HepG2 (cell line): ENCODE results near the gene LSM2. TPM values are rescaled to one million over a fixed set of nuclear protein-coding genes. Genes with fewer than 3 reads are reported as not detected.

Experiments used
- CHCHD3 ChIP-seq: sonication (generic); formaldehyde crosslinking; IDR thresholded peaks from 2 replicates; pipeline ENCODE4 v1.8.0; 2022; ENCODE audit warnings: mild to moderate bottlenecking, missing genetic modification reagents, moderate library complexity
- CHD4 ChIP-seq: fragments of 200-600 bp; sonication (generic); IDR thresholded peaks from 2 replicates; pipeline ENCODE4 v1.7.0; 2017; ENCODE audit warnings: mild to moderate bottlenecking, low read length, borderline replicate concordance
- ESRRA ChIP-seq: sonication (generic); formaldehyde crosslinking; IDR thresholded peaks from 2 replicates; pipeline ENCODE4 v1.5.1; 2020; ENCODE audit warnings: mild to moderate bottlenecking, low read depth, missing genetic modification reagents
- GATA4 ChIP-seq: sonication (generic); IDR thresholded peaks from 2 replicates; pipeline ENCODE4 v1.6.1; 2016; ENCODE audit warnings: antibody characterized with exemption, low read depth, borderline replicate concordance
- HOXA9 ChIP-seq: sonication (generic); formaldehyde crosslinking; IDR thresholded peaks from 2 replicates; pipeline ENCODE4 v1.8.1; 2022; ENCODE audit warnings: missing genetic modification reagents, mild to moderate bottlenecking, moderate library complexity, borderline replicate concordance
- MAF1 ChIP-seq: sonication (generic); formaldehyde crosslinking; IDR thresholded peaks from 2 replicates; pipeline ENCODE4 v1.5.0; 2020; ENCODE audit warnings: missing genetic modification reagents, borderline replicate concordance
- MYNN ChIP-seq: sonication (generic); formaldehyde crosslinking; IDR thresholded peaks from 2 replicates; pipeline ENCODE4 v1.4.0; 2020; ENCODE audit warnings: mild to moderate bottlenecking, low read depth, missing genetic modification reagents
- ONECUT2 ChIP-seq: sonication (generic); formaldehyde crosslinking; IDR thresholded peaks from 2 replicates; pipeline ENCODE4 v1.4.0; 2020; ENCODE audit warnings: missing genetic modification reagents
- RAD21 ChIP-seq: fragments of 450-650 bp; formaldehyde crosslinking; IDR thresholded peaks from 2 replicates; pipeline ENCODE4 v1.5.0; 2020; ENCODE audit warnings: mild to moderate bottlenecking
- SATB2 ChIP-seq: sonication (generic); formaldehyde crosslinking; IDR thresholded peaks from 2 replicates; pipeline ENCODE4 v1.5.0; 2020; ENCODE audit warnings: missing genetic modification reagents
- SMARCE1 ChIP-seq: fragments of 450-650 bp; IDR thresholded peaks from 2 replicates; pipeline ENCODE4 v1.6.1; 2017; ENCODE audit warnings: borderline replicate concordance
- ZNF3 ChIP-seq: IDR thresholded peaks from 2 replicates; pipeline ENCODE4 v1.7.0; 2017; ENCODE audit warnings: inconsistent platforms
- ZNF724P ChIP-seq: sonication (generic); formaldehyde crosslinking; IDR thresholded peaks from 2 replicates; pipeline ENCODE4 v1.8.0; 2022; ENCODE audit warnings: missing genetic modification reagents, borderline replicate concordance
- ZNF879 ChIP-seq: sonication (generic); formaldehyde crosslinking; IDR thresholded peaks from 2 replicates; pipeline ENCODE4 v1.8.1; 2023; ENCODE audit warnings: missing genetic modification reagents
- polyA plus RNA-seq, 8 experiments: library from polyadenylated mRNA; depleted of rRNA in 3 of 8; stranded (reverse) in 7 of 8; unstranded in 1 of 8; fragments of >200 nt; fragmentation: Illumina TruSeq in 4 of 8; extraction: Trizol in 4 of 8; gene quantifications; 2 replicates each; pipeline versions ENCODE4 v1.2.1 to v1.2.3, GENCODE V29; 2011 to 2016; ENCODE audit warnings: low read depth in 4 of 8, missing spikeins in 1 of 8, mixed read lengths in 1 of 8; ENCODE audit not compliant: insufficient read depth in 1 of 8
- total RNA-seq, 5 experiments: library from RNA; depleted of rRNA; stranded (reverse); fragments of >200 nt; fragmentation: Illumina TruSeq; extraction: Trizol; gene quantifications; 2 replicates each; pipeline ENCODE4 v1.2.3, GENCODE V29; 2016; ENCODE audit warnings: low read depth in 1 of 5
- TF ChIP-seq, protein P1 (sequence below), 2 experiments: sonication (generic) in 1 of 2; formaldehyde crosslinking in 1 of 2; IDR thresholded peaks; 2 replicates each; pipeline versions ENCODE4 v1.4.0 to v1.6.1; 2016 to 2020; ENCODE audit warnings: borderline replicate concordance in 1 of 2, low read depth in 1 of 2, mild to moderate bottlenecking in 1 of 2, missing genetic modification reagents in 1 of 2
- TF ChIP-seq, protein P2 (sequence below): sonication (generic); formaldehyde crosslinking; IDR thresholded peaks from 2 replicates; pipeline ENCODE4 v1.5.0; 2020; ENCODE audit warnings: missing genetic modification reagents, mild to moderate bottlenecking, borderline replicate concordance
- TF ChIP-seq, protein P3 (sequence below): sonication (generic); formaldehyde crosslinking; IDR thresholded peaks from 2 replicates; pipeline ENCODE4 v1.4.0; 2020; ENCODE audit warnings: mild to moderate bottlenecking, missing genetic modification reagents

LSM2 gene
- total and polyA plus RNA-seq, 2 of the 13 experiments (the other 11 are each of a cell fraction or from before 2014, with no cell fraction given): 69.4 to 90.5 TPM

DNA sequence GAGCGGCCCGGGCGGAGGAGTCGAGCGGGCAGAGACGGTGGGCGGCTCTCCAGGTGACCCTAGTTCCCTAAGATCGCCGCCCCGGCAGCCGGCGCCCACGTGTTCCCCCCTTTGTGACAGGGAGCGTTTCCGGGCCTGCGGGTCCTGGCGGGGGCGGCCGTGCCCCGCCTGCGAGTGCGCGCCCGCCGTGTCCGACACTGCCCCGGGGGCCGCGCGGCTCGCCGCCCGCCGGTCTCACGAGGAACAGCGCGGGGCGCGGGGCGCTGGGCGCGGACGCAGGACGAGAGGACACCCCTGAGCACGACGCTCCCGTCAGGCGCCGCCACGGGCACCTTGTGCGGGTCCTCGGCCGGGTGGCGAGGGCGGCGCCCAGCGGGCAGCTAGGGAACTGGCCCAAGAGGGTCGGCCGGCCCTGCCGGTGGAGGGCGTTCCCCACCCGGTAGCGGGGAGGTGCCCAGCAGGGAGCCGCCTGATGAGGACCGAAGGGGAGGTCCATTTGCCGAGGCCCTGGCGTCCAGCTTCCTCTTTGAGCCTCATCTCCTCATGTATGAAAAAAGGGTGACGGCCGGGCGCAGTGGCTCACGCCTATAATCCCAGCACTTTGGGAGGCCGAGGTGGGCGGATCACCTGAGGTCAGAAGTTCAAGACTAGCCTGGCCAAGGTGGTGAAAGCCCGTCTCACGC is 11.0 kb downstream of the LSM2 start, which contains the start of gene VARS1 (continued):
- TF ChIP-seq HOXA9 (CRISPR knock-in tag) (0 out of 2 replicates have a peak, but pooled peaks have one; percentile 7), GATA4 (no peak), CHCHD3 (CRISPR knock-in tag) (0 out of 2 replicates have a peak, but pooled peaks have one; percentile 59), MYNN (no peak), ZNF879 (no peak), MAF1 (peak; percentile 79; the same call in 1 of the 2 replicates), SMARCE1 (no peak), ZNF3 (no peak), RAD21 (CRISPR knock-in tag) (peak; percentile 97), SATB2 (no peak), ZNF724P (peak; percentile 72; the same call in 1 of the 2 replicates), CHD4 (peak; percentile 41; the same call in 1 of the 2 replicates), ESRRA (peak; percentile 59; the same call in 1 of the 2 replicates), ONECUT2 (no peak)
- TF ChIP-seq, protein P1, sequence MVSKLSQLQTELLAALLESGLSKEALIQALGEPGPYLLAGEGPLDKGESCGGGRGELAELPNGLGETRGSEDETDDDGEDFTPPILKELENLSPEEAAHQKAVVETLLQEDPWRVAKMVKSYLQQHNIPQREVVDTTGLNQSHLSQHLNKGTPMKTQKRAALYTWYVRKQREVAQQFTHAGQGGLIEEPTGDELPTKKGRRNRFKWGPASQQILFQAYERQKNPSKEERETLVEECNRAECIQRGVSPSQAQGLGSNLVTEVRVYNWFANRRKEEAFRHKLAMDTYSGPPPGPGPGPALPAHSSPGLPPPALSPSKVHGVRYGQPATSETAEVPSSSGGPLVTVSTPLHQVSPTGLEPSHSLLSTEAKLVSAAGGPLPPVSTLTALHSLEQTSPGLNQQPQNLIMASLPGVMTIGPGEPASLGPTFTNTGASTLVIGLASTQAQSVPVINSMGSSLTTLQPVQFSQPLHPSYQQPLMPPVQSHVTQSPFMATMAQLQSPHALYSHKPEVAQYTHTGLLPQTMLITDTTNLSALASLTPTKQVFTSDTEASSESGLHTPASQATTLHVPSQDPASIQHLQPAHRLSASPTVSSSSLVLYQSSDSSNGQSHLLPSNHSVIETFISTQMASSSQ (IDR thresholded peaks at IDR 0.05; ENCODE audit: low read depth): no peak
- TF ChIP-seq, protein P1 (CRISPR knock-in tag; IDR thresholded peaks at IDR 0.05; ENCODE audit: borderline replicate concordance): peak; percentile 65
- TF ChIP-seq, protein P2, sequence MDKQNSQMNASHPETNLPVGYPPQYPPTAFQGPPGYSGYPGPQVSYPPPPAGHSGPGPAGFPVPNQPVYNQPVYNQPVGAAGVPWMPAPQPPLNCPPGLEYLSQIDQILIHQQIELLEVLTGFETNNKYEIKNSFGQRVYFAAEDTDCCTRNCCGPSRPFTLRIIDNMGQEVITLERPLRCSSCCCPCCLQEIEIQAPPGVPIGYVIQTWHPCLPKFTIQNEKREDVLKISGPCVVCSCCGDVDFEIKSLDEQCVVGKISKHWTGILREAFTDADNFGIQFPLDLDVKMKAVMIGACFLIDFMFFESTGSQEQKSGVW (CRISPR knock-in tag): no peak
- TF ChIP-seq, protein P3, sequence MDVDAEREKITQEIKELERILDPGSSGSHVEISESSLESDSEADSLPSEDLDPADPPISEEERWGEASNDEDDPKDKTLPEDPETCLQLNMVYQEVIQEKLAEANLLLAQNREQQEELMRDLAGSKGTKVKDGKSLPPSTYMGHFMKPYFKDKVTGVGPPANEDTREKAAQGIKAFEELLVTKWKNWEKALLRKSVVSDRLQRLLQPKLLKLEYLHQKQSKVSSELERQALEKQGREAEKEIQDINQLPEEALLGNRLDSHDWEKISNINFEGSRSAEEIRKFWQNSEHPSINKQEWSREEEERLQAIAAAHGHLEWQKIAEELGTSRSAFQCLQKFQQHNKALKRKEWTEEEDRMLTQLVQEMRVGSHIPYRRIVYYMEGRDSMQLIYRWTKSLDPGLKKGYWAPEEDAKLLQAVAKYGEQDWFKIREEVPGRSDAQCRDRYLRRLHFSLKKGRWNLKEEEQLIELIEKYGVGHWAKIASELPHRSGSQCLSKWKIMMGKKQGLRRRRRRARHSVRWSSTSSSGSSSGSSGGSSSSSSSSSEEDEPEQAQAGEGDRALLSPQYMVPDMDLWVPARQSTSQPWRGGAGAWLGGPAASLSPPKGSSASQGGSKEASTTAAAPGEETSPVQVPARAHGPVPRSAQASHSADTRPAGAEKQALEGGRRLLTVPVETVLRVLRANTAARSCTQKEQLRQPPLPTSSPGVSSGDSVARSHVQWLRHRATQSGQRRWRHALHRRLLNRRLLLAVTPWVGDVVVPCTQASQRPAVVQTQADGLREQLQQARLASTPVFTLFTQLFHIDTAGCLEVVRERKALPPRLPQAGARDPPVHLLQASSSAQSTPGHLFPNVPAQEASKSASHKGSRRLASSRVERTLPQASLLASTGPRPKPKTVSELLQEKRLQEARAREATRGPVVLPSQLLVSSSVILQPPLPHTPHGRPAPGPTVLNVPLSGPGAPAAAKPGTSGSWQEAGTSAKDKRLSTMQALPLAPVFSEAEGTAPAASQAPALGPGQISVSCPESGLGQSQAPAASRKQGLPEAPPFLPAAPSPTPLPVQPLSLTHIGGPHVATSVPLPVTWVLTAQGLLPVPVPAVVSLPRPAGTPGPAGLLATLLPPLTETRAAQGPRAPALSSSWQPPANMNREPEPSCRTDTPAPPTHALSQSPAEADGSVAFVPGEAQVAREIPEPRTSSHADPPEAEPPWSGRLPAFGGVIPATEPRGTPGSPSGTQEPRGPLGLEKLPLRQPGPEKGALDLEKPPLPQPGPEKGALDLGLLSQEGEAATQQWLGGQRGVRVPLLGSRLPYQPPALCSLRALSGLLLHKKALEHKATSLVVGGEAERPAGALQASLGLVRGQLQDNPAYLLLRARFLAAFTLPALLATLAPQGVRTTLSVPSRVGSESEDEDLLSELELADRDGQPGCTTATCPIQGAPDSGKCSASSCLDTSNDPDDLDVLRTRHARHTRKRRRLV (CRISPR knock-in tag): no peak
